IMR-90 (cell line): Measurements from ENCODE around the gene CIC. TPM values are rescaled to one million over a fixed set of nuclear protein-coding genes. Genes with fewer than 3 reads are reported as not detected.

Experiments
- ATAC-seq: fragments of 200-7000 bp; cut with Tn5 transposase; 2 replicates; pipeline ENCODE4 v1.9.1; 2020; ENCODE audit warnings: low read depth, mild to moderate bottlenecking, moderate library complexity
- BruUV-seq: library from RNA; stranded (reverse); fragments of 400-500 nt; replicated peaks from 2 replicates; lab custom pipeline; 2021; lab: Mats Ljungman, UMichigan
- CTCF ChIA-PET: fragments of 300-600 bp; formaldehyde crosslinking; extraction: SDS; loops from one replicate; lab custom pipeline; 2021; ENCODE audit warnings: antibody characterized with exemption; lab: Yijun Ruan, JAX
- POLR2A ChIA-PET: fragments of 300-600 bp; sonication (Branson Sonifier 250); formaldehyde crosslinking; loops from one replicate; lab custom pipeline; 2022; ENCODE audit warnings: antibody characterized with exemption; ENCODE audit not compliant: unreplicated experiment; lab: Charles Lee
- DNase-seq: peaks from one replicate; pipeline ENCODE4 v3.0.0; 2013
- H2AFZ ChIP-seq: replicated peaks from 2 replicates; pipeline ENCODE3; 2013; ENCODE audit warnings: low read length, mild to moderate bottlenecking; ENCODE audit not compliant: poor library complexity
- H2AK5ac ChIP-seq: 2 replicates; pipeline ENCODE4 v1.6.1; 2013; ENCODE audit warnings: low read depth, low read length, inconsistent platforms
- H2AK9ac ChIP-seq: replicated peaks from 2 replicates; pipeline ENCODE3; 2013; ENCODE audit warnings: mild to moderate bottlenecking, low read depth, low read length, moderate library complexity; ENCODE audit not compliant: poor library complexity
- H2BK120ac ChIP-seq: 2 replicates; pipeline ENCODE4 v1.6.1; 2013; ENCODE audit warnings: low read depth, low read length, inconsistent platforms
- H2BK15ac ChIP-seq: 3 replicates; pipeline ENCODE4 v1.6.1; 2013; ENCODE audit warnings: low read depth, low read length, inconsistent platforms
- H2BK20ac ChIP-seq: 2 replicates; pipeline ENCODE4 v1.6.1; 2013; ENCODE audit warnings: low read depth, mild to moderate bottlenecking, inconsistent platforms, low read length, moderate library complexity
- H2BK5ac ChIP-seq: 2 replicates; pipeline ENCODE4 v1.6.1; 2013; ENCODE audit warnings: mild to moderate bottlenecking, low read depth, low read length, inconsistent platforms; ENCODE audit not compliant: poor library complexity, severe bottlenecking
- H3K14ac ChIP-seq: replicated peaks from 2 replicates; pipeline ENCODE4 v1.6.1; 2013; ENCODE audit warnings: low read depth, low read length, inconsistent platforms
- H3K18ac ChIP-seq: 2 replicates; pipeline ENCODE4 v1.6.1; 2013; ENCODE audit warnings: low read depth, low read length, control low read depth
- H3K23ac ChIP-seq: 2 replicates; pipeline ENCODE4 v1.6.1; 2013; ENCODE audit warnings: low read depth, low read length, inconsistent platforms
- H3K27ac ChIP-seq: 2 replicates; pipeline ENCODE4 v1.5.1; 2013; ENCODE audit warnings: mild to moderate bottlenecking, control low read depth, low read length; ENCODE audit not compliant: insufficient read depth
- H3K27me3 ChIP-seq: 2 replicates; pipeline ENCODE4 v1.6.1; 2013; ENCODE audit warnings: low read length; ENCODE audit not compliant: control insufficient read depth, insufficient read depth
- H3K36me3 ChIP-seq: 2 replicates; pipeline ENCODE4 v1.6.1; 2013; ENCODE audit warnings: low read length, mixed read lengths; ENCODE audit not compliant: control insufficient read depth, insufficient read depth
- H3K4ac ChIP-seq: 2 replicates; pipeline ENCODE4 v1.6.1; 2013; ENCODE audit warnings: low read depth, low read length, inconsistent platforms
- H3K4me1 ChIP-seq: 2 replicates; pipeline ENCODE4 v1.6.1; 2013; ENCODE audit warnings: low read length, mixed read lengths; ENCODE audit not compliant: control insufficient read depth, insufficient read depth
- H3K4me2 ChIP-seq: 2 replicates; pipeline ENCODE4 v1.6.1; 2013; ENCODE audit warnings: low read depth, mild to moderate bottlenecking, control low read depth, low read length, moderate library complexity
- H3K4me3 ChIP-seq: 2 replicates; pipeline ENCODE4 v1.5.1; 2013; ENCODE audit warnings: low read depth, mild to moderate bottlenecking, control low read depth, low read length, moderate library complexity; ENCODE audit not compliant: insufficient read depth
- H3K56ac ChIP-seq: 2 replicates; pipeline ENCODE4 v1.6.1; 2013; ENCODE audit warnings: low read length, inconsistent platforms; ENCODE audit not compliant: insufficient read depth; ENCODE audit errors: extremely low read depth
- H3K79me1 ChIP-seq, 2 experiments: 2 replicates each; pipeline ENCODE4 v1.6.1; 2013; ENCODE audit warnings: low read length in 2 of 2, inconsistent platforms in 1 of 2, low read depth in 1 of 2
- H3K9ac ChIP-seq: 2 replicates; pipeline ENCODE4 v1.6.1; 2013; ENCODE audit warnings: low read depth, low read length, control low read depth
- H3K9me1 ChIP-seq: 2 replicates; pipeline ENCODE4 v1.6.1; 2013; ENCODE audit warnings: low read length, inconsistent platforms; ENCODE audit not compliant: insufficient read depth
- H3K9me3 ChIP-seq: 2 replicates; pipeline ENCODE4 v1.6.1; 2013; ENCODE audit warnings: low read length; ENCODE audit not compliant: control insufficient read depth, insufficient read depth
- H4K20me1 ChIP-seq: 2 replicates; pipeline ENCODE4 v1.6.1; 2013; ENCODE audit warnings: low read length, inconsistent platforms; ENCODE audit not compliant: insufficient read depth
- H4K5ac ChIP-seq: 2 replicates; pipeline ENCODE4 v1.6.1; 2013; ENCODE audit warnings: mild to moderate bottlenecking, low read depth, low read length, control low read depth
- H4K8ac ChIP-seq, 2 experiments: 2 replicates each; pipeline ENCODE4 v1.6.1; 2013; ENCODE audit warnings: low read depth in 2 of 2, low read length in 2 of 2, control low read depth in 1 of 2, inconsistent platforms in 1 of 2
- H4K91ac ChIP-seq: 2 replicates; pipeline ENCODE4 v1.6.1; 2013; ENCODE audit warnings: low read depth, low read length, inconsistent platforms; ENCODE audit not compliant: insufficient read depth
- BHLHE40 ChIP-seq: fragments of 150-350 bp; IDR thresholded peaks from 2 replicates; pipeline ENCODE4 v1.6.1; 2016; ENCODE audit warnings: mild to moderate bottlenecking, low read depth, low read length
- CEBPB ChIP-seq: IDR thresholded peaks from 2 replicates; pipeline ENCODE4 v1.6.1; 2012; ENCODE audit warnings: low read depth, low read length, improper control_type of control experiment
- CHD1 ChIP-seq: IDR thresholded peaks from 2 replicates; pipeline ENCODE4 v1.6.1; 2012; ENCODE audit warnings: low read depth, low read length, improper control_type of control experiment
- ELK1 ChIP-seq: fragments of 150-350 bp; IDR thresholded peaks from 2 replicates; pipeline ENCODE4 v1.6.1; 2016; ENCODE audit warnings: low read depth, mild to moderate bottlenecking, low read length, moderate library complexity, borderline replicate concordance
- FOS ChIP-seq: fragments of 150-350 bp; IDR thresholded peaks from 2 replicates; pipeline ENCODE4 v1.6.1; 2016; ENCODE audit warnings: low read depth, low read length
- MAFK ChIP-seq: IDR thresholded peaks from 2 replicates; pipeline ENCODE4 v1.6.1; 2012; ENCODE audit warnings: low read depth, low read length, improper control_type of control experiment
- MAZ ChIP-seq: IDR thresholded peaks from 2 replicates; pipeline ENCODE4 v1.6.1; 2012; ENCODE audit warnings: low read depth, mild to moderate bottlenecking, low read length, improper control_type of control experiment, moderate library complexity, borderline replicate concordance
- MXI1 ChIP-seq: IDR thresholded peaks from 2 replicates; pipeline ENCODE4 v1.6.1; 2012; ENCODE audit warnings: low read depth, mild to moderate bottlenecking, low read length, moderate library complexity, borderline replicate concordance
- NFE2L2 ChIP-seq: fragments of 150-350 bp; IDR thresholded peaks from 2 replicates; pipeline ENCODE4 v1.6.1; 2016; ENCODE audit warnings: low read depth, mild to moderate bottlenecking, low read length
- POLR2A ChIP-seq: IDR thresholded peaks from 2 replicates; pipeline ENCODE4 v1.6.1; 2012; ENCODE audit warnings: mild to moderate bottlenecking, low read depth, low read length
- RAD21 ChIP-seq: IDR thresholded peaks from 2 replicates; pipeline ENCODE4 v1.6.1; 2012; ENCODE audit warnings: low read length, improper control_type of control experiment
- RCOR1 ChIP-seq: IDR thresholded peaks from 2 replicates; pipeline ENCODE4 v1.6.1; 2012; ENCODE audit warnings: mild to moderate bottlenecking, low read length, improper control_type of control experiment; ENCODE audit not compliant: insufficient replicate concordance
- RFX5 ChIP-seq: IDR thresholded peaks from 2 replicates; pipeline ENCODE4 v1.8.0; 2012; ENCODE audit warnings: low read depth, mild to moderate bottlenecking, low read length, moderate library complexity
- SMC3 ChIP-seq: fragments of 150-350 bp; IDR thresholded peaks from 2 replicates; pipeline ENCODE4 v1.6.1; 2016; ENCODE audit warnings: low read depth, mild to moderate bottlenecking, antibody characterized with exemption, low read length, moderate library complexity
- USF2 ChIP-seq: fragments of 150-350 bp; IDR thresholded peaks from 2 replicates; pipeline ENCODE4 v1.6.1; 2017; ENCODE audit warnings: mild to moderate bottlenecking, antibody characterized with exemption, low read length, low read depth
- WGBS, 2 experiments: methylation state at CpG; one replicate each; pipeline versions ENCODE4 v1.1.5 to v1.1.7; 2013; ENCODE audit warnings: missing lambda C conversion rate in 2 of 2; ENCODE audit not compliant: insufficient read length in 1 of 2; ENCODE audit errors: extremely low coverage in 2 of 2; 5-methylcytosine and 5-hydroxymethylcytosine counted together
- dilution Hi-C: fragments of 300-500 bp; cut with HindIII; formaldehyde crosslinking; loops from one replicate; pipeline ENCODE4 v1.14.3; 2018; ENCODE audit warnings: low sequenced_read_pairs; ENCODE audit not compliant: unreplicated experiment
- in situ Hi-C: fragments of 300-500 bp; cut with MboI; formaldehyde crosslinking; loops from 3 replicates; pipeline ENCODE4 v1.14.3; 2019; ENCODE audit warnings: low sequenced_read_pairs, inconsistent platforms, mixed read lengths
- intact Hi-C: fragments of 100-400 bp; cut with micrococcal nuclease; formaldehyde crosslinking; loops from 2 replicates; pipeline ENCODE4 v1.10.0; 2022
- polyA plus RNA-seq, 3 experiments: library from polyadenylated mRNA; depleted of rRNA; stranded (reverse); fragments of >200 nt; gene quantifications; 2 replicates each; pipeline ENCODE4 v1.2.3, GENCODE V29; 2012; ENCODE audit warnings: low replicate concordance in 1 of 3
- total RNA-seq: library from RNA; depleted of rRNA; stranded (reverse); fragments of >200 nt; gene quantifications from 2 replicates; pipeline ENCODE4 v1.2.3, GENCODE V29; 2012
- TF ChIP-seq, protein P1 (sequence below): conservative IDR thresholded peaks from 2 replicates; pipeline ENCODE4 v1.5.1; 2012; ENCODE audit warnings: mild to moderate bottlenecking, low read depth, low read length, improper control_type of control experiment

CIC gene
- total and polyA plus RNA-seq, 2 of the 4 experiments (the other 2 are of a cell fraction): 1.8 to 23.2 TPM

- dilution Hi-C loops: no loop called here
- Histone ChIP-seq H4K5ac (no peak overlapping the region), H3K9ac (no peak overlapping the region), H3K9me1 (peaks cover 10% of the 10 kb centered on the region), H3K23ac (no peak overlapping the region), H2BK120ac (no peak overlapping the region), H3K14ac (no peak overlapping the region), H2BK5ac (no peak overlapping the region), H3K4me1 (peaks cover 3% of the 10 kb centered on the region), H2AK9ac (no peak overlapping the region), H2AK5ac (no peak overlapping the region), H3K36me3 (no peaks in the 10 kb centered on the region), H3K27ac (no peak overlapping the region), H3K27me3 (peaks cover 24% of the 10 kb centered on the region), H2BK15ac (no peak overlapping the region), H3K9me3 (no peaks in the 10 kb centered on the region), H3K4me3 (no peak overlapping the region), H3K18ac (no peak overlapping the region), H4K20me1 (no peaks in the 10 kb centered on the region; the same call in 1 of the 2 replicates), H2BK20ac (no peak overlapping the region), H4K91ac (no peak overlapping the region), H3K79me1 (no peaks in the 10 kb centered on the region), H3K4me2 (no peak overlapping the region), H4K8ac (no peak overlapping the region), H3K4ac (no peak overlapping the region), H2AFZ (peak overlapping the region; percentile 17), H3K56ac (no peak overlapping the region)
- intact Hi-C loops: no loop called here
- DNase-seq (no peak), ATAC-seq (no peak)
- ChIA-PET POLR2A (no interaction called here), CTCF (no interaction called here)
- in situ Hi-C loops: no loop called here
- no TSS peak for BruUV-seq
- TF ChIP-seq SMC3: no peak
- no peak for TF ChIP-seq NFE2L2
- no peak for TF ChIP-seq USF2
- no peak for TF ChIP-seq MXI1
- no peak for TF ChIP-seq RFX5
- TF ChIP-seq, protein P1, sequence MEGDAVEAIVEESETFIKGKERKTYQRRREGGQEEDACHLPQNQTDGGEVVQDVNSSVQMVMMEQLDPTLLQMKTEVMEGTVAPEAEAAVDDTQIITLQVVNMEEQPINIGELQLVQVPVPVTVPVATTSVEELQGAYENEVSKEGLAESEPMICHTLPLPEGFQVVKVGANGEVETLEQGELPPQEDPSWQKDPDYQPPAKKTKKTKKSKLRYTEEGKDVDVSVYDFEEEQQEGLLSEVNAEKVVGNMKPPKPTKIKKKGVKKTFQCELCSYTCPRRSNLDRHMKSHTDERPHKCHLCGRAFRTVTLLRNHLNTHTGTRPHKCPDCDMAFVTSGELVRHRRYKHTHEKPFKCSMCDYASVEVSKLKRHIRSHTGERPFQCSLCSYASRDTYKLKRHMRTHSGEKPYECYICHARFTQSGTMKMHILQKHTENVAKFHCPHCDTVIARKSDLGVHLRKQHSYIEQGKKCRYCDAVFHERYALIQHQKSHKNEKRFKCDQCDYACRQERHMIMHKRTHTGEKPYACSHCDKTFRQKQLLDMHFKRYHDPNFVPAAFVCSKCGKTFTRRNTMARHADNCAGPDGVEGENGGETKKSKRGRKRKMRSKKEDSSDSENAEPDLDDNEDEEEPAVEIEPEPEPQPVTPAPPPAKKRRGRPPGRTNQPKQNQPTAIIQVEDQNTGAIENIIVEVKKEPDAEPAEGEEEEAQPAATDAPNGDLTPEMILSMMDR: no peak
- no peak for TF ChIP-seq CHD1
- no peak for TF ChIP-seq BHLHE40
- TF ChIP-seq RCOR1: no peak
- TF ChIP-seq CEBPB: no peak
- no peak for TF ChIP-seq RAD21
- no peak for TF ChIP-seq MAZ
- TF ChIP-seq POLR2A: no peak
- no peak for TF ChIP-seq MAFK
- TF ChIP-seq ELK1: no peak
- no peak for TF ChIP-seq FOS
- WGBS, 2 experiments: 80% methylated on average over 3 of the region's 5 CpGs; no CpG with 5 or more reads in 1 of the 2 experiments
These were observed 43.3 kb downstream of the CIC start for GRCh38 chr19:42312370-42312769.
